Fibroblast of peridontal ligament (primary cell): ENCODE data around the gene PTPRN2.

Experiments
- DNase-seq: peaks from one replicate; pipeline ENCODE4 v3.0.0-alpha.2; 2010; ENCODE audit errors: extremely low read depth

PTPRN2 gene

GRCh38 chr7:158114056-158114850 is 473.4 kb downstream of the PTPRN2 start:
- DNase-seq = no peak

DNA sequence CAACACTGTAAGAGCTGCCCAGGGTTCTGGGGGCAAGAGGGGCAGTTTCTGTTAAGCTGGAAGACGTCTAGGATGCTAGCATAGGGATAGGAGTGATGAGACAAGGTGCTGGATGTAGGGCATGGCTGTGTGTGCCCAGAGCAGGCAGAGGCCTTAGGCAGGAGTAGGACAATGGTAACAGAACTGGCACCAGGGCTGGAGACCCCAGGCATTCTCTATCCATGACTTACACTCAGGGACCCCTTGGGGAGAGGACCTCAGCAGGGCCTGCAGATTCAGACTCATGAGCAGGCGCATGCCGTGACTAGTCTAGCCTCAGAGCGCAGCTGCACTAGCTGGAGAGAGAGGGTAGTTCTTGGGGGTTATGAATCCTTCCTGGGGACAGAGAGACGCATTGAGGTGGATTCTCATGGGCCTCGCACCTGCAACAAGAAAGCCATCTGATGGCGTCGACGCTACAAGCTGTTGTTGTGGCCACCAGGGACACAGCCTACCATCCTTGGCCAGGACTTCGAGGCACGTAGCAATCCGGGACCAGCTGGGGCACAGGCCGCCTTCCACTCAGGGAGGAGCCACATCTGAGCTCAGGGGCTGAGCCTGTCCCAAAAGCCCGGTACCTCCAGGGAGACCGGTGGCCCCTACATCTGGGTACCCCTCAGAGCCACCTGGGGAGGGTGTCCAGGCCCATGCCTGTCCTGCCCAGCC is 474.1 kb downstream of the PTPRN2 start:
- DNase-seq = no peak

DNA sequence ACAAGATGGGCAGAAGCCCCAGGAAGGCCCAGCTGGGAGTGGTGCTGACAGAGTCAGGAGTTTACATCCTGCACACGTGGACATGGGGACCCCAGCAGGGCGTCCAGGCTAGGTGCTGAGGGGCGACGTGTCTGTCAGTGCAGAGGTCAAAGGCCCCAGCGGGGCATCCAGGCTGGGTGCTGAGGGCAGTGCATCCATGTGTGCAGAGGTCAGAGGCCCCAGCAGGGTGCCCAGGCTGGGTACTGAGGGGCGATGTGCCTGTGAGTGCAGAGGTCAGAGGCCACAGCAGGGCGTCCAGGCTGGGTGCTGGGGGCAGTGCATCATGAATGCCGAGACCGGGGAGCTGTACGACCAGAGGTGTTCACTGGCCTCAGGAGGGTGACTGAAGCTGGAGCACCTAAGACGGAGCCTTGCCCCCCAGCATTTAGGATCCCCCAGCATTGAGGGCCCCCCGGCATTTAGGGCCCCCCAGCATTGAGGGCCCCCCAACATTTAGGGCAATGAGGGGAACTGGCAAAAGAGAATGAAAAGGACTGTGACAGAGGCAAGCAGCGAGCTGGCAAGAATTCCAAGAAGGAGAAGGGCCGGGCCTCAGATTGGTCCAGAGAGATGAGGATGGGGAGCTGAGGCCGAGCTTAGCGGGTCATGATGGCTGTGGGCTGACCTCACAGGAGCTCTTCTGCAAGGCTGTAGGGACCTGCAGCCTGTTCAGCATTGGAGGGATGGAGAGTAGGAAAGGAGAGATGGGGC is 474.9 kb downstream of the PTPRN2 start:
- DNase-seq = no peak

DNA sequence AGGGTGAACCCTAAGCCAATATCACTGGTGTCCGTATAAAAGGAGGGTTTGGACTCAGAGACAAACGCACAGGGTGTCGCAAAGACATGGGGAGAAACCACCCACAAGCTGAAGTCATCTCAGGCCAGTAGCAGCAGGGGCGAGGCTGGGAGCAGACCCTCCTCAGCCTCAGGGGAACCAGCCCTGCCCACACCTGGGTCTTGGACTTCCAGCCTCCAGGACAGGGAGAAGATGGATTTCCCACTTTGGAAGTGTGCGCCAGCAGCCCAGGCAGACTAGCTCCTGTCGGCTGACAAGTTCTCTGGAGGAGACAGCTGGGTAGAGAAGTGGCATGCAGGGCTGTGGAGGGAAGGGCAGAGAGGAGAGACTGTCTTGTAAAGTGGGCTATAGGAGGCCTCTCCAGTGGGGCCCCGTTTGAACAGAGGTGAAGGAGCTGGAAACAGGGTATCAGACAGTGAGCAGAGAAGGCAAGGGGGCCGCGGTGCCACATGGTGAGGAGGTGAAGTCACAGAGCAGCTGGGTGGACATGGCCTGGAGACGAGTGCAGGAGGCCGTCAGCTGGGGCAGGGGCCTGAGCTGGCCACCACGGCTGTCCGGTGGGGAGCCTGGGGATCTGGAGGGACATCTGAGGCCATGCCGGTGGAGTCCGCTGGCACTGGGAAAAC is 475.6 kb downstream of the PTPRN2 start:
- no peak for DNase-seq

DNA sequence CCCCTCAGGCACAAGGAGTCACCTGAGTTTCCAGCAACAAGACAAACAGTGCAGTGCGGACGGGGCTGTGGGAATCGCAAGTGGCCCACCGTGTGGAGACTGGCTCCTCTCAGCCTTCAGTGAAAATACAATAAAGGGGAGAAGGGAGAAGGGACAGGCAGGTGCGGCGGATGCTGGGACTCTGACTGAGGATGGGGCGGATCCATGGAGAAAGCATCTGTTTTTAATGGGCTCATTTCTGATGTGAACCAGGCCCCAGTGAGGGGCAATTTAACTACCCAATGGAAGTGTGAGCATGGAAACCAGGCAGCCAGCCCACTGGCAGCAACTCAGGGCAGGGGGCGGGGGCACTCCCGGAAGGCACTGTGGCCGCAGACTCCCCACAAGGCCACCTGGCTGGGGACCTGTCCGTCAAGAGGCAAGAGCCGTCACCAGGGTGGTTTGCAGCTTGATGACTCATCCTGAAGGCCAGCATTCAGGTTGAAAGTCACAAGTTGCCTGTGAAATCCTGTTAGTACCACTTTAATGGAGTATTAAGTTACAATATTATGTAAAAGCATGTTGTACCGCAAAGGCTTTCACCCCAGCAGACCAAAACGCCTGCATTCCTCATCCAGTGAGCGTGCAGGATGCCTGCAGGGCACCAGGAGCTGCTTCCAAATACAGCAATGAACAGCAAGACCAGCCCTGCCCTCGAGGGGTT is 476.4 kb downstream of the PTPRN2 start:
- DNase-seq = no peak

DNA sequence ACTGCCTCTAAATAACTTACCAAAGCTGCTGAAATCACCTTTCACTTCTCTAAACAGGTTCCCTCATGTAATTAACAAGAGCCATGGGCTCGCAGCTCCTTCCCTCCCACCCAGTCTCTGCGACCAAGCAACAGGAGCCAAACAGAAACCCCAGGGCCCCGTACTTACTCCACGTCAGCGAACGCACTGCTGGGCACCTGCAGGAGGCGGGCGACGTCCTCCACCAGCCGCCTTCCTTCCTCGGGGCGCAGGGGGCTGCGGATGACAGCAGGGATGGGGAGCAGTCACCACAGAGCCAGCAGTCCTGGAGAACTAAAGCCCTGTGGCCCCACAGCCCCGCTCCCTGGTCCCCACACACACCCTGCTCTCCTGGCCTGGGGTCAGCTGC is 477.0 kb downstream of the PTPRN2 start:
- DNase-seq = no peak

DNA sequence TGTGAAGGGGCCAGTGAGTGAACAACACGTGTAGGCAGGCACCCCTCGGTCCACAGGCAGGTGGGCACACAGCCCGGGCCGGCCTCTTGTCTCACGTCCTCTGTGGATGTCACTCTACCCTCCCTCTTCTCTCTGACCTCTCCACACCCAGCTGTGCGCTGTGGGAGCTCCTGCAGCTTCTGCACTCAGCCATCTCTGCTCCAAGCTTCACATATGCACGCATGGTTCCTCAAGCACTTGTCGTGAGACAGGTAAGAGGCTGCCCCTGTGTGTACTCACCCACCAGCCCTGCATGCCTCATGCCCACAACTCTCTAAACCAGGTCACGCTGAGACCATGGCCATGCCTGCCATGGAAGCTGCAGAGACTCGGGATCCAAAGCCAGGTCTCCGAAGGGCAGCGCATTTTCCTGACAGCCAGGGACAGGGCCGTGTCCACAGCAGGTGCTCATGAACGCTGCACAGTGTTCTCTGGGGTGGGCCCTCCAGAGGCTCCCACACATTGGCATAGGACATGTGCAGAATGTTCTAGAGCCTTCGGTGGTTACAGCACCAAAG is 477.5 kb downstream of the PTPRN2 start:
- DNase-seq = no peak

DNA sequence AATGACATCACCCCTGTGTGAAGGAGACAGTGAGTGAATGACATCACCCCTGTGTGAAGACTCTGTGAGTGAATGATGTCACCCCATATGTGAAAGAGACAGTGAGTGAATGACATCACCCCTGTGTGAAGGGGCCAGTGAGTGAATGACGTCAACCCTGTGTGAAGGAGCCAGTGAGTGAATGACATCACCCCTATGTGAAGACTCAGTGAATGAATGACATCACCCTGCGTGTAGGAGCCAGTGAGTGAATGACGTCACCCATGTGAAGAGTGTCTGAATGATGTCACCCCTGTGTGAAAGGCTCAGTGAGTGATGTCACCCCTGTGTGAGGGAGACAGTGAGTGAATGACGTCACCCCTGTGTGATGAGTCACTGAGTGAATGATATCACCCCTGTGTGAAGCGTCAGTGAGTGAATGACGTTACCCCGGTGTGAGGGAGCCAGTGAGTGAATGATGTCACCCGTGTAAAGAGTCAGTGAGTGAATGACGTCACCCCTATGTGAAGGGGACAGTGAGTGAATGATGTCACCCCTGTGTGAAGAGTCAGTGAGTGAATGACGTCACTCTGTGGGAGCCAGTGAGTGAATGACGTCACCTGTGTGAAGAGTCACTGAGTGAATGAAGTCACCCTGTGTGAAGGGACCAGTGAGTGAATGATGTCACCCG is 478.1 kb downstream of the PTPRN2 start:
- DNase-seq = no peak

GRCh38 chr7:158108646-158109293 is 478.9 kb downstream of the PTPRN2 start:
- DNase-seq = no peak

DNA sequence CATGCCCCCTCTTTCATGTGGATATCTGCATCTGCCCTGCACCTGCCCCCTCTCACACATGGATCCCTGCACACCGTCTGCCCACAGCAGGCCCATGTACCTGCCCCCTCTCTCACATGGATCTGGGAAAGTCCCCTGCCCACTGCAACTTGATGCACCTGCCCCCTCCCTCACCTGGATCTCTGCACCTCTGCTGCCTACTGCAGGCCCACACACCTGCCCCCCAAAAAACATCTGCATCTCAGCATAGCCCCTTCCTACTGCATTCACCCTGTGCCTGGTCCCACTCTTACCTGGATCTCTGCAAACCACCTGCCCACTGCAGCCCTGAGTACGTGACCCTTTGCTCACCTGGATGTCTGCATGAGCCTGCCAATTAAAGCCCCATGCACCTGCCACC is 479.8 kb downstream of the PTPRN2 start:
- DNase-seq = no peak

DNA sequence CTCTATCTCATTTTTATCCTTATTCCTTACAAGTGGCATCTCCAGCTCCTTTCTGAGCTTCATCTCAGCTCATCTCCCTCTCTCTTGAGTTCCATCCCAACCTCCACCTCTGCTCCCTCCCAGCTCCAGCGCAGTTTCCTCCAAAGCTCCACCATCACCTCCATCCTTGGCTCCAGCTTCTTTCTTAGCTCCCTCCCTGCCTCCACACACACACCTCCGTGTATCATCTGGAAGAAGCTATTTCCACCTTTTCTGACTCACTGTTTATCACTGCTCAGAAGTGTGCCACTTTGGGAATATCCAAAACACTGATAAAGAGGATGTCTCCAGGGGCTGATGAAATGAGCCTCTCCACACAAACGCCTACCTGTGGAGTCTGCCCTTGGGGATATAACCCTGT is 481.4 kb downstream of the PTPRN2 start:
- no peak for DNase-seq

DNA sequence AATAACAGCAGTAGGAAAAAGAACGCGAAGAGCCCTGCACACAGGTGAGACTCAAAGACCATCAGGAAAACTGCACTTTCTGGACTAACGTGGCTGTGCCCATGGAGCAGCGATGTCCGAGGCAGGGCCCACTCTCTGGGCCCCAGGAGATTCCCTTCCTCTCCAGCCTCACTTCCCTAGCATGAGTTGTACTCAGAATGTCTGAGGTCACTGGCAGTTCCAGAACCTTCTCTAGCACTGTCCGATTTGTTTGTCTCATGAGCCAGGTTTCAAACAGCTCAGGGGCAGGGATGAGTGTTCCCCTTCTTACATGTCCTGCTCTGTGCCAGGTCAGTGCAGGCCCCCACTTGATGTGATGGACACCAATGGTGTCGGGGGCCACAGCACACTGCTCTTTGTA is 484.2 kb downstream of the PTPRN2 start:
- no peak for DNase-seq

DNA sequence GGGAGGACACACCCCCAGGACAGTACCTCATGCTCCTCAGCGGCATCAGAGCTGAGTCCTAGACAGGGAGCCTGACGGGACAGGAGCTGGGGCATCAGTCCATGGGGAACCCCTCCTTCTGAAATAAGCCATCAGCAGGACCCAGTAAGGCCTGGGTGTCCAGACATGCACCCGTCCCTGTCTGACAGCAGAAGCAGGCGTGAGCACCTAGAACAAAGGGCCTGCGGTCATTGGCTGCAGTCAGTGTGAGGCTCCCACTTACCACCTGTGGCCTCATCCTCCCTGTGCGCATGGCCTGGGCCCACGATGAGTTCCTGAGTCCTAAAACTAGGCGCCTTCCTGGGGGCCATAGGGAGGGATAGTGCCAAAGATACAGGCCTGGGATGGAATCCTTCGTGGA is 484.7 kb downstream of the PTPRN2 start:
- DNase-seq = no peak

DNA sequence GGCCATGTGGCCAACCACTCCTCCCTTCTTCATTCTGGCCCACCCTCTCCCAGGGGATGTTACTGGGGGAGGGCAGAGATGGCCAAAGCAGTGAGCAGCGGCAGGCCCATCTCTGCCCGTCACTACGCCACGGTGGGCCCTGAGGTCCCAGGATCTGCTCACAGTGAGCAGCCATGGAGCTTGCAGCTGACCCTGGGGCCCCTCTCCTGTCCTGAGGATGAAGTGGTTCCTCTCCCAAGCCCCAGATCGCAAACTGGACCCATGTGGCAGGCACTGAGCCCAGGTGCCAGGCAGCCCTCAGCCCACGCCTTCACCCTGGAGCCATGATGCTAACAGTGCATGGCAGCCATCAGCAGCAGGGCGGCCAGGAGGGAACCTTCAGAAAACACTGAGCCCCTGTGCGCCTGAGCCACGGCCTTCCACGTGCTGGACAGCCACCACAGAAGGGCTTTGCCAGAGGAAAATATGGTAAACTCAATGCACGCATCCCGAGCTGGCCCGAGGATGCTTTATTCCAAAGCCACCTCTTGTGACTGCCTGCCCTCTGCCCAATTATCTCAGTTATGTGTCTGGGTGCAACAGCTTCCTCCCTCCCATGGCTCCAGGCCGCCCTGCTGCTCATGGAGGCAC is 485.7 kb downstream of the PTPRN2 start:
- DNase-seq = no peak

DNA sequence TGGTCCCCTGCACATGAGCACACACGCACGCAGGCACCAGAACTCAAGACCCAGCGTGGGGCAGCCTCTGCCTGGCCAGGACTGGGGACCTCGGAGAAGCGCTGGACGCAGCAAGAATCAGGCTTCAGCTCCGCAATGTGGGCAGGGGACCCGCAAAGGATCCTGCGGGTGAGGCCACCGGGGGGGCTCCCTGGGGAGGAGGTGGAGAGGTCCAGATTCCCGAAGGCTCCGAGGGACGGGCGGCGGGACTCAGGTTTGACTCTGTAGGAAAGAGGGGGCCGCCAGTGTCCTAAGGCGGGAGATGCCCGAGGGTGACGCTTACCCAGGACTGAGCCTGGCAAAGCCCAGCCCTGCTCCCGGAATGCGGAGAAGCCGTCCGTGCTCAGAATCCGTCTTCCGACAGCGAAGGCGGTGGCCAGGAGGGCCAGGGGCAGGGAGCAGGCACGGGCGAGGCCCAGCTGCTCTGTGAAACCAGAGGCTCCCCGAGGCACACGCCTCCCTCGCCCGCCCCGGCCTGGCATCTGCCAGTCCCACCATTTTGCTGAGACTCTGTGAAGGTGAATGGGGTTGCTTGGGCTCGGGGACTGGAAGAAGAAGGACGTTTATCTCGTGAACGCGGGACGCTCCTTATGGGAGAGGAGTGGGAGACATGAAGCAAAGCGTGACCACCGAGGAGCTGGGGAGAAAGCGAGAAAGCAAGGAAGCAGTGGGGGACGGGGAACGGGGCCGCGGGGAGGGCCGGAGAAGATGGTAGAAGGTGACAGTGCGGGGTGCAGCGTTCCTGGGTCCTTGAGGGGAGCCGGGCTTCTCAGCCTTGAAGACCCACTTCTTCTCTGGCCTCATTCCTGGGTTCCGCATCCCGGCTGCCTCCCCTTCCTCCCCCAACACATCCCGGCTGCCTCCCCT is 489.2 kb downstream of the PTPRN2 start:
- no peak for DNase-seq

- DNase-seq = no peak
Measured at GRCh38 chr7:158097453-158098124, 490.0 kb downstream of the PTPRN2 start.

DNA sequence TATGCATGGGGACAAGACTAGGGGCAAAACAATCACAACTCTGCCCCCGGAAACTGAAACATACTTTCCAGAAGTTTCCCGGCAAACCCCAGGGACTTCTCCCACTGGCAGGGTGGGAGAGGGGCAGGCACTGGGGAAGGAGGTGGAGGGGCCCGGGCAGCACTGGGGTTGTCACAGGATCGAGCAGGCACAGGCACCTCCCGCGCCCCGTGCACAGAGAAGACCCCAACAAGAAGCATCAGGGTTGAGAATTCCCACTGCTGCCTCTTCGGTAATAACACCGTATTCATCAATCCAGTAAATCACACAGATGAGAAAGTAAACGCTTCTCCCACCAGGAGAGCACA is 490.5 kb downstream of the PTPRN2 start:
- no peak for DNase-seq

DNA sequence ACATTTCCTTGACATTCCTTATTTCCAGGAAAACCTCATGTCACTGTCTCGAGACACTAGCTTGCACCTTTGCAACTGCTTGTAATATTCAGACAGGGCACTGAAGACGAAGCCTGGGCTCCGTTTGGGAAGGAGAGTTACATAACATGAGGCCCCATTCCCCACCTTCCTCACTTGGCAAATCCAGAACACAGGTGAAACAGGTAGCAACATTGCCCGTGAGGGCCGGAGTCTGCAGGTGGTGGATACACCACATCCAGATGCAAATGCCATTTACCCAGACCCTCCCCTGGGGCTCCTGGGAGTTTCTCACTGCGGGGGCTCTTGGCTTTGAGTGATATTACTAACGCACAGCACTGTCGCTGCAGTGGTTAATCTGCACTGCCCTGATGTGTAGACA is 491.0 kb downstream of the PTPRN2 start:
- no peak for DNase-seq
